Neural cell (in vitro differentiated cells): ENCODE results near the gene HIPK2. TPM values are rescaled to one million over a fixed set of nuclear protein-coding genes. Genes with fewer than 3 reads are reported as not detected.

Experiments used
- H2AFZ ChIP-seq: fragments of 200-600, 300-800 bp; sonication (generic), shearing (Covaris generic); 2 replicates; pipeline ENCODE4 v1.6.0; 2014; ENCODE audit warnings: low read depth, mild to moderate bottlenecking, antibody characterized with exemption, low read length, moderate library complexity
- H3F3A ChIP-seq: fragments of 200-600 bp; shearing (Covaris generic); 2 replicates; pipeline ENCODE4 v1.6.1; 2016; ENCODE audit warnings: mild to moderate bottlenecking, moderate library complexity, mixed read lengths, antibody characterized with exemption, low read length; ENCODE audit not compliant: insufficient read depth, poor library complexity, severe bottlenecking
- H3K27ac ChIP-seq: fragments of 200-600, 300-800 bp; sonication (generic), shearing (Covaris generic); 2 replicates; pipeline ENCODE4 v1.5.1; 2014; ENCODE audit warnings: mild to moderate bottlenecking, low read length, moderate library complexity
- H3K27me3 ChIP-seq: fragments of 300-800, 200-600 bp; sonication (generic), shearing (Covaris generic); 2 replicates; pipeline ENCODE4 v1.6.0; 2014; ENCODE audit warnings: mild to moderate bottlenecking, low read depth, low read length, moderate library complexity; ENCODE audit not compliant: insufficient read depth
- H3K36me3 ChIP-seq: fragments of 300-800, 200-600 bp; sonication (generic), shearing (Covaris generic); 2 replicates; pipeline ENCODE4 v1.5.1; 2014; ENCODE audit warnings: mild to moderate bottlenecking, antibody characterized with exemption, low read length, moderate library complexity; ENCODE audit not compliant: insufficient read depth
- H3K4me2 ChIP-seq: fragments of 300-800, 200-600 bp; sonication (generic), shearing (Covaris generic); 2 replicates; pipeline ENCODE4 v1.6.0; 2014; ENCODE audit warnings: mild to moderate bottlenecking, low read length
- H3K4me3 ChIP-seq: fragments of 300-800, 200-600 bp; sonication (generic), shearing (Covaris generic); 2 replicates; pipeline ENCODE4 v1.5.1; 2014; ENCODE audit warnings: mild to moderate bottlenecking, low read length, moderate library complexity
- H3K79me2 ChIP-seq: fragments of 200-600 bp; shearing (Covaris generic); replicated peaks from 2 replicates; pipeline ENCODE4 v1.6.0; 2014; ENCODE audit warnings: mild to moderate bottlenecking, low read length, moderate library complexity; ENCODE audit not compliant: insufficient read depth
- H3K9ac ChIP-seq: fragments of 300-800, 200-600 bp; sonication (generic), shearing (Covaris generic); 2 replicates; pipeline ENCODE4 v1.6.1; 2016; ENCODE audit warnings: mild to moderate bottlenecking, low read length, mixed read lengths
- H3K9me2 ChIP-seq: fragments of 200-600 bp; shearing (Covaris generic); 2 replicates; pipeline ENCODE4 v1.6.1; 2016; ENCODE audit warnings: mild to moderate bottlenecking, low read length, mixed read lengths; ENCODE audit not compliant: insufficient read depth
- H3K9me3 ChIP-seq: fragments of 200-600, 300-800 bp; sonication (generic), shearing (Covaris generic); 2 replicates; pipeline ENCODE4 v1.6.1; 2016; ENCODE audit warnings: mild to moderate bottlenecking, mixed run types, low read length, moderate library complexity, mixed read lengths
- H4K20me1 ChIP-seq: fragments of 200-600 bp; shearing (Covaris generic); 2 replicates; pipeline ENCODE4 v1.6.1; 2016; ENCODE audit warnings: mild to moderate bottlenecking, mixed run types; ENCODE audit not compliant: insufficient read depth
- EP300 ChIP-seq: fragments of 450-650 bp; conservative IDR thresholded peaks from 2 replicates; pipeline ENCODE4 v1.6.1; 2014; ENCODE audit warnings: antibody characterized with exemption, mild to moderate bottlenecking, moderate library complexity; ENCODE audit not compliant: poor library complexity, severe bottlenecking
- EZH2 ChIP-seq: fragments of 200-600, 300-800 bp; shearing (Covaris generic), sonication (generic); IDR thresholded peaks from 2 replicates; pipeline ENCODE4 v1.6.1; 2014; ENCODE audit warnings: antibody characterized with exemption, low read length, borderline replicate concordance, mild to moderate bottlenecking; ENCODE audit not compliant: insufficient read depth, poor library complexity, severe bottlenecking
- MXI1 ChIP-seq: fragments of 450-650 bp; conservative IDR thresholded peaks from 2 replicates; pipeline ENCODE4 v1.6.1; 2014; ENCODE audit warnings: antibody characterized with exemption, mild to moderate bottlenecking; ENCODE audit not compliant: poor library complexity, severe bottlenecking
- POLR2AphosphoS5 ChIP-seq: IDR thresholded peaks from 2 replicates; pipeline ENCODE4 v1.6.1; 2012
- RAD21 ChIP-seq: fragments of 450-650 bp; conservative IDR thresholded peaks from 2 replicates; pipeline ENCODE4 v1.6.1; 2014; ENCODE audit warnings: antibody characterized with exemption, mild to moderate bottlenecking, moderate library complexity
- SMC3 ChIP-seq: fragments of 450-650 bp; conservative IDR thresholded peaks from 2 replicates; pipeline ENCODE4 v1.6.1; 2014; ENCODE audit warnings: antibody characterized with exemption, mild to moderate bottlenecking, moderate library complexity; ENCODE audit not compliant: poor library complexity
- TAF1 ChIP-seq: IDR thresholded peaks from 2 replicates; pipeline ENCODE4 v1.6.1; 2012; ENCODE audit warnings: low read depth
- polyA plus RNA-seq: library from polyadenylated mRNA; depleted of rRNA; stranded (reverse); fragments of >200 nt; gene quantifications from 2 replicates; pipeline ENCODE4 v1.2.3, GENCODE V29; 2014
- TF ChIP-seq, protein P1 (sequence below): IDR thresholded peaks from 2 replicates; pipeline ENCODE4 v1.6.1; 2012; ENCODE audit warnings: borderline replicate concordance
- TF ChIP-seq, protein P2 (sequence below): fragments of 450-650 bp; IDR thresholded peaks from 2 replicates; pipeline ENCODE4 v1.5.1; 2014; ENCODE audit warnings: antibody characterized with exemption, mild to moderate bottlenecking, moderate library complexity; ENCODE audit not compliant: poor library complexity, severe bottlenecking

Gene HIPK2
- polyA plus RNA-seq, 1 donor from 2014 or later = 8.5 TPM

DNA sequence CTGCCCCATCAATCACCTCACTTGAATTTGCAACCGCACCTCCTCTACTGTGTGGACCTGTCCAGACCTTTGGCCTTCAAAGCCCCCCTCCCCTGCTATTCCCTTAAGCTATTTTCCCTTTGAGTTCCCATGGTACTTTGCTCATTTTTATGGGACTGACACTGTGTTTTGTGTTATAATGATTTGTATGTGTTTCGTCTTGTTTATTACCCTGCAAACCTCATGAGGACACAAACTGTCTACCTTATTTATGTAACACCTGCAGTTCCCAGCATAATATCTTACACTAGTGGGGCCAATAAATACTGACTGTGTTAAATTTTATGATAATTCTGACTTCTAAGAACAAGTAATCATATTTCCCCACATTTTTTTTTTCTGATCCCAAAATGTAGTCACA, 183.7 kb downstream of the HIPK2 start:
- no peak overlapping the region for H3K27ac ChIP-seq
- peaks cover 12% of the 10 kb centered on the region for H3K36me3 ChIP-seq
- TF ChIP-seq EZH2 = no peak
- TF ChIP-seq, protein P1, sequence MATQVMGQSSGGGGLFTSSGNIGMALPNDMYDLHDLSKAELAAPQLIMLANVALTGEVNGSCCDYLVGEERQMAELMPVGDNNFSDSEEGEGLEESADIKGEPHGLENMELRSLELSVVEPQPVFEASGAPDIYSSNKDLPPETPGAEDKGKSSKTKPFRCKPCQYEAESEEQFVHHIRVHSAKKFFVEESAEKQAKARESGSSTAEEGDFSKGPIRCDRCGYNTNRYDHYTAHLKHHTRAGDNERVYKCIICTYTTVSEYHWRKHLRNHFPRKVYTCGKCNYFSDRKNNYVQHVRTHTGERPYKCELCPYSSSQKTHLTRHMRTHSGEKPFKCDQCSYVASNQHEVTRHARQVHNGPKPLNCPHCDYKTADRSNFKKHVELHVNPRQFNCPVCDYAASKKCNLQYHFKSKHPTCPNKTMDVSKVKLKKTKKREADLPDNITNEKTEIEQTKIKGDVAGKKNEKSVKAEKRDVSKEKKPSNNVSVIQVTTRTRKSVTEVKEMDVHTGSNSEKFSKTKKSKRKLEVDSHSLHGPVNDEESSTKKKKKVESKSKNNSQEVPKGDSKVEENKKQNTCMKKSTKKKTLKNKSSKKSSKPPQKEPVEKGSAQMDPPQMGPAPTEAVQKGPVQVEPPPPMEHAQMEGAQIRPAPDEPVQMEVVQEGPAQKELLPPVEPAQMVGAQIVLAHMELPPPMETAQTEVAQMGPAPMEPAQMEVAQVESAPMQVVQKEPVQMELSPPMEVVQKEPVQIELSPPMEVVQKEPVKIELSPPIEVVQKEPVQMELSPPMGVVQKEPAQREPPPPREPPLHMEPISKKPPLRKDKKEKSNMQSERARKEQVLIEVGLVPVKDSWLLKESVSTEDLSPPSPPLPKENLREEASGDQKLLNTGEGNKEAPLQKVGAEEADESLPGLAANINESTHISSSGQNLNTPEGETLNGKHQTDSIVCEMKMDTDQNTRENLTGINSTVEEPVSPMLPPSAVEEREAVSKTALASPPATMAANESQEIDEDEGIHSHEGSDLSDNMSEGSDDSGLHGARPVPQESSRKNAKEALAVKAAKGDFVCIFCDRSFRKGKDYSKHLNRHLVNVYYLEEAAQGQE = no peak
- TF ChIP-seq POLR2AphosphoS5 = no peak
- TF ChIP-seq SMC3 = no peak
- TF ChIP-seq MXI1 = no peak
- TF ChIP-seq TAF1 = no peak
- no peak for TF ChIP-seq EP300
- no peak for TF ChIP-seq RAD21
- TF ChIP-seq, protein P2, sequence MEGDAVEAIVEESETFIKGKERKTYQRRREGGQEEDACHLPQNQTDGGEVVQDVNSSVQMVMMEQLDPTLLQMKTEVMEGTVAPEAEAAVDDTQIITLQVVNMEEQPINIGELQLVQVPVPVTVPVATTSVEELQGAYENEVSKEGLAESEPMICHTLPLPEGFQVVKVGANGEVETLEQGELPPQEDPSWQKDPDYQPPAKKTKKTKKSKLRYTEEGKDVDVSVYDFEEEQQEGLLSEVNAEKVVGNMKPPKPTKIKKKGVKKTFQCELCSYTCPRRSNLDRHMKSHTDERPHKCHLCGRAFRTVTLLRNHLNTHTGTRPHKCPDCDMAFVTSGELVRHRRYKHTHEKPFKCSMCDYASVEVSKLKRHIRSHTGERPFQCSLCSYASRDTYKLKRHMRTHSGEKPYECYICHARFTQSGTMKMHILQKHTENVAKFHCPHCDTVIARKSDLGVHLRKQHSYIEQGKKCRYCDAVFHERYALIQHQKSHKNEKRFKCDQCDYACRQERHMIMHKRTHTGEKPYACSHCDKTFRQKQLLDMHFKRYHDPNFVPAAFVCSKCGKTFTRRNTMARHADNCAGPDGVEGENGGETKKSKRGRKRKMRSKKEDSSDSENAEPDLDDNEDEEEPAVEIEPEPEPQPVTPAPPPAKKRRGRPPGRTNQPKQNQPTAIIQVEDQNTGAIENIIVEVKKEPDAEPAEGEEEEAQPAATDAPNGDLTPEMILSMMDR = no peak

DNA sequence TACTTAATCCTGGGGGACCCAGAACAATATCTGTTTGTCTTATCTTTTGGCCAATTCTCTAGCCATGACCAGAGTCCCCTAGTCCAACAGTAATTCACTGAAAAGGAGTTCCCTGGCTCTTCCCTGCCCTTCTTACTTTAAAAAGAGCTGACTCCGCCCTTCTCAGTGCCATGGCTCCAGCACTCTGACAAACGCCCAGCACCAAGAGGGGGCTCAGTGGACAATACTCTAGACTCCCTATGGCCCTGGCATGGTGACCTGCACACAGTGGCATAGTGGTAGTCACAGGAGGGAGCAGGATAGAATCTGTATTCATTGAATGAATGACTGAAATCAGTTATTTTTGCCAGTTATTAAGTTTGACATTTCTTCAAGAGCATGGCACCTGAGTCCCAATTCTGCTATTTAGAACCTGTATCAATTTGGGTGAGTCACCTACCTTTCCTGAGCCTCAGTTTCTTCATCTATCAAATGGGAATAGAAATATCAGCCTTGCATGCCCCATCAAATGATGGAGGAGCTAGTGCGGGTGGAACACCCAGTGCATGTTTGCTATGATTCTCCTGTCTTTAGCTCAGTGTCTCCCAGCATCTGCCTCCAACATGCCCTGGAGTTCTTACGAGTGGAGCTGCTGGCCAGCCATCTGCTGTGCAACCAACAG, 184.9 kb downstream of the HIPK2 start:
- no peaks in the 10 kb centered on the region for H4K20me1 ChIP-seq
- no peak overlapping the region for H2AFZ ChIP-seq
- H3K27me3 ChIP-seq = no peaks in the 10 kb centered on the region
- H3K9me3 ChIP-seq = no peaks in the 10 kb centered on the region
- H3K9ac ChIP-seq = no peak overlapping the region
- TF ChIP-seq SMC3 (no peak), RAD21 (no peak), POLR2AphosphoS5 (no peak), EP300 (no peak), TAF1 (no peak), EZH2 (no peak), MXI1 (no peak)
- TF ChIP-seq, protein P1 = no peak
- TF ChIP-seq, protein P2 = no peak
- H3K9me2 ChIP-seq = no peaks in the 10 kb centered on the region
- H3K4me3 ChIP-seq = no peak overlapping the region
- H3K27ac ChIP-seq = no peak overlapping the region
- no peaks in the 10 kb centered on the region for H3F3A ChIP-seq
- no peaks in the 10 kb centered on the region for H3K79me2 ChIP-seq
- peaks cover 12% of the 10 kb centered on the region for H3K36me3 ChIP-seq
- no peak overlapping the region for H3K4me2 ChIP-seq

More for the DNA sequence above, 183.7 kb downstream of the HIPK2 start:
- Histone ChIP-seq H3K27me3 (no peaks in the 10 kb centered on the region), H3K4me2 (no peak overlapping the region), H3K9me2 (no peaks in the 10 kb centered on the region), H3K4me3 (no peak overlapping the region), H3K9ac (no peak overlapping the region), H3F3A (no peaks in the 10 kb centered on the region), H4K20me1 (no peaks in the 10 kb centered on the region), H3K9me3 (no peaks in the 10 kb centered on the region), H3K79me2 (no peaks in the 10 kb centered on the region), H2AFZ (no peak overlapping the region)
